ENCODE data around the gene CACHD1.

CACHD1 gene

GRCh38 chr1:64473367-64473766 lies 3.4 kb downstream of the CACHD1 start:
- no peak for DNase-seq (ENCODE audit: low read depth)

GRCh38 chr1:64474133-64474532 lies 4.2 kb downstream of the CACHD1 start:
- DNase-seq (ENCODE audit: low read depth), result no peak

- DNase-seq (ENCODE audit: low read depth), result no peak
Observed at GRCh38 chr1:64474665-64475439, 4.9 kb downstream of the CACHD1 start.

- no peak for DNase-seq (ENCODE audit: low read depth)
Observed at GRCh38 chr1:64476251-64476952, 6.5 kb downstream of the CACHD1 start.

- no peak for DNase-seq (ENCODE audit: low read depth)
Observed at GRCh38 chr1:64478594-64479470, 8.9 kb downstream of the CACHD1 start.

- DNase-seq (ENCODE audit: low read depth), result no peak
Observed at GRCh38 chr1:64479874-64480273, 9.9 kb downstream of the CACHD1 start.

- DNase-seq (ENCODE audit: low read depth), result no peak
Observed at GRCh38 chr1:64480999-64481772, 11.3 kb downstream of the CACHD1 start.

GRCh38 chr1:64482128-64482527 lies 12.2 kb downstream of the CACHD1 start:
- DNase-seq (ENCODE audit: low read depth), result no peak

- no peak for DNase-seq (ENCODE audit: low read depth)
Observed at GRCh38 chr1:64482720-64483119, 12.8 kb downstream of the CACHD1 start.

GRCh38 chr1:64483731-64484414 lies 13.9 kb downstream of the CACHD1 start:
- no peak for DNase-seq (ENCODE audit: low read depth)

- DNase-seq (ENCODE audit: low read depth), result no peak
Observed at GRCh38 chr1:64484651-64485050, 14.7 kb downstream of the CACHD1 start.

GRCh38 chr1:64486193-64486592 lies 16.3 kb downstream of the CACHD1 start:
- no peak for DNase-seq (ENCODE audit: low read depth)

- no peak for DNase-seq (ENCODE audit: low read depth)
Observed at GRCh38 chr1:64487061-64487460, 17.1 kb downstream of the CACHD1 start.

- no peak for DNase-seq (ENCODE audit: low read depth)
Observed at GRCh38 chr1:64488862-64489261, 18.9 kb downstream of the CACHD1 start.

GRCh38 chr1:64489707-64490106 lies 19.8 kb downstream of the CACHD1 start:
- no peak for DNase-seq (ENCODE audit: low read depth)

- no peak for DNase-seq (ENCODE audit: low read depth)
Observed at GRCh38 chr1:64490213-64490818, 20.4 kb downstream of the CACHD1 start.

GRCh38 chr1:64492424-64492823 lies 22.5 kb downstream of the CACHD1 start:
- no peak for DNase-seq (ENCODE audit: low read depth)

- DNase-seq (ENCODE audit: low read depth), result no peak
Observed at GRCh38 chr1:64493831-64494230, 23.9 kb downstream of the CACHD1 start.

- no peak for DNase-seq (ENCODE audit: low read depth)
Observed at GRCh38 chr1:64494659-64495058, 24.7 kb downstream of the CACHD1 start.

- no peak for DNase-seq (ENCODE audit: low read depth)
Observed at GRCh38 chr1:64495878-64496277, 25.9 kb downstream of the CACHD1 start.

GRCh38 chr1:64496606-64497005 lies 26.7 kb downstream of the CACHD1 start:
- no peak for DNase-seq (ENCODE audit: low read depth)
